ENCODE results near the gene MS4A6E.
"Not testable (repeated sequence)": the region's sequence is repeated elsewhere in the genome, so short reads cannot be mapped to it uniquely, and the experiment has no call there.

The MS4A6E gene

DNA sequence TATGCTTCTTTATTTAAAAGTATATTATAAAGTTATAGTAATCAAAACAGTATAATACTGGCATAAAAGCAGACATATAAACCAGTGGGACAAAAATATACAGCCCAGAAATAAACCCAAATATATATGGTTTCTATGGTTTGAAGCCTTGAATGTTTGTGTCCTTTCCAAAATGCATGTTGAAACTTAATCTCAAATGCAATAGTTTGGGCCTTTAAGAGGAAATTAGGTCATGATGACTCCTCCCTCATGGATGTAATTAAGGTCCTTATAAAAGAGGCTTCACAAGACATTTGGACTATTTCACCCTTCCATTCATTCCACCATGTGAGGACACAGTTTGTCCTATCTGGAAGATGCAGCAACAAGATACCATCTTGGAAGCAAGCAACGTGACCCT is at the start of gene MS4A6E:
MS4A6E (plus strand) TSS at position 301 of the 400 bp plus-strand sequence. CDS start 7,641 bp downstream, outside the sequence.
- DNase-seq, result no peak

DNA sequence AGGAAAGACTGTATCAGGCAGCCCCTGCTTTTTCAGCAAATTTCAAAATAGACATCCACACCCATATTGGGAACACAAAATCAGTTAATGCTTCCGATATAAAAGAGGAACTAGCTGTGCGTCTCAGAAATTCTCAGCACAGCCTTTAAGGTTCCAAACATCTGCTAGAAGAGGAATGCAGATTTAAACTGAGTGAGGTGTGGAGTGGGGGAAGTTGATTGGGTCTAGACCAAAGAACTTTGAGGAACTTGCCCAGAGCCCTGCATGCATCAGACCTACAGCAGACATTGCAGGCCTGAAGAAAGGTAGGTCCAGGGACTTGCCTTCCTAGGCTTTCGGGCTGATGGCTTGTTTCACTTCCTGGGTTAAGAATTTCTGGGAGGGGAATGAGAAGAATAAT is 46.6 kb upstream of the MS4A6E start, which contains the start of gene MS4A4A:
MS4A4A (plus strand) TSS at position 255 of the 400 bp plus-strand sequence; CDS start at position 265, 10 bp downstream.
- no peak for DNase-seq

DNA sequence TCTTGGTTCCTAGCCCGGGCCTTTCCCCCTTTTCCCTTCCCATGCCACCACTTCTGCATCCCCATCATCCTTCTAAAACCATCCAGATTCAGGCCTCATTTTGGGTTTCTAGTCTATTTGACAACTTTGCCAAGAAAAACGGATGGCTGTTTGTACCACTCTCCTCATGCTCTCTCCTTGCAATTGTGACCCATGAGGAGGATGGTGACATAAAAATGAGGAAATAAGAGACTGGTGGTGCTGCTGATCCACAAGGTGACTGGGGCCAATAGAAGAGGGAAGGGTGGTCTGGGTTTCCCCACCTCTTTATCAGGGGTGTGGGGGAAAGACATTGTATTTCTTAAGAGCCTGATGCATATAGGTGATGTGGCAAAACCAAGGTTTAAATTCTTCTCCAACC is 45.6 kb upstream of the MS4A6E start:
- DNase-seq, result no peak

DNA sequence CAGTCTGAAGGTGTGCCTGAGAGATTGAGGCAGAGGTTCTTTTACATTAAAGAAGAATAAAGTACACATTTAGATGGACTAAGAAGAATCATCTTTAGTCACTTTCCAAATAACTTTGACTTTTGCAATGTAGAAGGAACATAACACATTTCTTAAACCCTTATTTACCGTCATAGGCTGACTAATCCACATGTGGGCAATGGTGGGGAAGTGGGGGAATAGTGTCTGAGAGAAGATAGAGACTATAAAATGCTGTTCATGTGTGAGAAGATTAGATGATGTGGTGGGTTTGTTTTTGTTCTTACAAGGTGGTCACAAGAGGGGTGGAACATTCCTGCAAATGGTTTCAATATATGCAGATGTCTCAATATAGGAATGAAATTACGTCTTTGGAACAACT is 44.8 kb upstream of the MS4A6E start:
- no peak for DNase-seq

DNA sequence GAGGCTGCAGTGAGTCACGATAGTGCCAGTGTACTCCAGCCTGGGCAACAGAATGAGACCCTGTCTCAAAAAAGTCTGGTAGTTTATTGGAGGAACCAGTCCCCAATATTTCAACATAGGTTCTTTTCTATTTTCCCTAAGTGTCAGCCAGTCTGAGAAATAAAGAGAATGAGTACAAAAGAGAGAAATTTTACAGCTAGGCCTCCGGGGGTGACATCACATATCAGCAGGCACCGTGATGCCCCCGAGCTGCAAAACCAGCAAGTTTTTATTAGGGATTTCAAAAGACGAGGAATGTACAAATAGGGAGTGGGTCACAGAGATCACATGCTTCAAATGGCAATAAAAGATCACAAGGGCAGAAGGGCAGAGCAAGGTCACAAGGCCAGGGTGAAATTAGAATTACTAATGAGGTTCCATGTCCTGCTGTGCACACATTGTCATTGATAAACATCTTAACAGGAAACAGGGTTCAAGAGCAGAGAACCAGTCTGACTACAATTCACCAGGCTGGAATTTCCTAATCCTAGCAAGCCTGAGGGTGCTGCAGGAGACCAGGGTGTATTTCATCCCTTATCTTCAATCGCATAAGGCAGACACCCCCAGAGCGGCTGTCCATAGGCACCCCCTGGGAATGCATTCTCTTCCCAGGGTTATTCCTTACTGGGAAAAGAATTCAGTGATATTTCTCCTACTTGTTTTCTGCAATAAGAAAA is 41.5 kb upstream of the MS4A6E start:
- DNase-seq, result not testable (repeated sequence)

- DNase-seq, result no peak
Measured at GRCh38 chr11:60288531-60288930, 38.5 kb upstream of the MS4A6E start.

- DNase-seq, result no peak
Measured at GRCh38 chr11:60292145-60292544, 34.9 kb upstream of the MS4A6E start.

DNA sequence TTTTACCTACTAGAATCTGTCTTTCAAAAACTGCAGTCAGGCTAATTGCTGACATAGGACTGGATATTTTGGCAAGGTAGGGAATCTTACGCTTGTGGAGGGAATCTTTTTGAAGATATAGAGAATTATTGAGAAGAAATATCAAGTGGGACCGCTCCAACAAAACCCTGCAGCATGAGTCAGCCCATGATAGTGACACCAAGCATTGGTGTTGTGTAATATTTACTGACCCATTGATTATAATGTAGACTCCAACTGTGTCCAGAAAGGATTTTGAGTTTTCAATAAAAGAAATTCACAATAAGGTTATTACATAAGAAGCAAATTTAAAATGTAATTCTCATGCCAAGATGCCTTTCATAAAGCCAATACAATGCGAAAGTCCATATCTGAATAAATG is 25.9 kb upstream of the MS4A6E start:
- DNase-seq, result no peak

DNA sequence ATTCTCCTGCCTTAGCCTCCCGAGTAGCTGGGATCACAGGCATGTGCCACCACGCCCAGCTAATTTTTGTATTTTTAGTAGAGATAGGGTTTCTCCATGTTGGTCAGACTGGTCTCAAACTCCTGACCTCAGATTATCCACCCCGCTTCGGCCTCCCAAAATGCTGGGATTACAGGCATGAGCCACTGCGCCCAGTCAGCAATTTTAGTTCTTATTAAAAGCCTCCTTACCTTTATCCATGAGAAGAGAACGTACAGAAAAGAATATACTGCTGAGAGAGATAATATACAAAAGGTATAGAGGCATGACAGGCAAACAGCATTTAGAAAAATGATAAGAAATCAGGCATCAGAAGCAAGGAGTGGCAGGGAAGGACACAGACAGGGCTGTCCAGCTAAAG is 25.2 kb upstream of the MS4A6E start:
- not testable (repeated sequence) for DNase-seq

- DNase-seq, result no peak
Measured at GRCh38 chr11:60303661-60304060, 23.4 kb upstream of the MS4A6E start.

GRCh38 chr11:60305906-60306619 is 21.0 kb upstream of the MS4A6E start:
- no peak for DNase-seq

GRCh38 chr11:60307507-60308195 is 19.4 kb upstream of the MS4A6E start:
- no peak for DNase-seq

DNA sequence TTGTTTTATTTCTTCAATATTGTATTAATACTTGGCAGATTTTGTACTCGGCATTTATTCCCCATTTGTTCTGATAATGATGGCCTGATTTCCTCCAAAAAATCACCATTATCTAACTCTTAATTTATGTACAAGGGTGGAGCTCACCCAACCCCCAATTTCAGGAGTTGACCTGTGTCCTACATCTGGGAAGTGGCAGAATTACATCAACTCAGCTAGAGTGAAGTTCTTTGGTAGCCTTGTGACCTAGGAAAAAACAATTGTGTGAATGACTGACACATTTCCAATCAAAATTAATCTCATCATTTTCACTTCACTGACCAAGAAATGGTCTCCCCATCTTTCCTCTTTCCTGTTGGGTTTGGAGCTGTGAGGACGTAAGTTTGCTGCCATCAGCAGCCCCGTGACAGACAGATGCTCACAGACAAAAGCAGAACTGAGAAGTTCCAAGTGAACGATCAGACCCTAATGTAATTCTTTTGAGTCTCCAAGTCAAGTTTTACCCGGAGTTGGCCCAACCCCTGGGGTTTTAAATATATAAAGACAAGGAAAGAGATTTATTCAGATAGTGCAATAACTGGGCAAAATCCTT is 16.6 kb upstream of the MS4A6E start:
- DNase-seq, result no peak

DNA sequence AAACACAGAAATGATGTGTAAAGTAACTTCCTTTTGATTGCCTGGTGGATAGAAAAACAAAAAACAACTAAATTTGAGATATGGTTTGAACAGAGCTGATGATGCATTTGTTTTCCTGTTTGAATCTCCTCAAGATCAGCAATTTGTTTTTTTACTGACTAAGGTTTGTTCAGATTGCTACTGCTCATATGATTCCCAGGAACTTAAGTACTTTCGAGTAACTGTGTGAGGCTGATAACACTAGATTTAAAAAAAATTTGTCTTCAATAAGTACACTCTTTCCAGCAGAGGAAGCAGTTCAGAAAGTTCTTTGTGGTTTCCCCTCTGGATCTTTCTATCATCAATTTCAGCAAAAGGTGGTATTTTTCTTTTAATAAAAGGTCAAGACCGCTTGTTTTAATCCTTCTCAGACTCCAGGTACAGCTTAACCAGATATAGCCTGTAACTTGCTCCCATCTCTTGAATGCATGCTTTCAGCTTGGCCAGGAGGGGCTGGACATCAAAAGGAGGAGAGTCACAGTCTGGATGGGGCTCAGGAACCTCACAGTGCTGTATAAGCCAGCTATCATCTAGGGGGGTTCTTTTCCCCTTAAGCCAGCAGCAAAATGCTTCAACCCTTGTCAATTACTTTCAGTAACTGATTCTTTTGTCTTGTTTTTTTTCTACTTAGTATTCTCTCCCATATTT is 12.3 kb upstream of the MS4A6E start:
- DNase-seq, result no peak

GRCh38 chr11:60315871-60316270 is 11.2 kb upstream of the MS4A6E start:
- DNase-seq, result no peak

DNA sequence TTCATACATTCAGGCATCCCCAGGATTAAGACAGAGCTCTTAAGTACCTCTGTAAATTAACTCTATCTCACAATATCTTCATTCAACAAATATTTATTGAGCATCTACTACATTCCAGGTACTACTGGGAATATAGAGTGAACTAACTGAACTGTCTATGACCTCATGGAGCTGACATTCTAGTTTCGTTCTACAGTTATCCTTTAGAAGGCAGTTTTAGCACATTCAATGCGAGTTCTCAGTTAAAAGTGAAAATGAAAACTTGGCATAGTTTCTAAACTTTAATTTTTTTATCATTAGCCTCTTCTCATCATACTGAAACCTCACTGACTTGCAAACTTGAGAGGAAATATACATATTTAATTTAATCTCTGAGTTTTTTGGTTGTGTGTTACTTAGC is 10.7 kb upstream of the MS4A6E start:
- no peak for DNase-seq

DNA sequence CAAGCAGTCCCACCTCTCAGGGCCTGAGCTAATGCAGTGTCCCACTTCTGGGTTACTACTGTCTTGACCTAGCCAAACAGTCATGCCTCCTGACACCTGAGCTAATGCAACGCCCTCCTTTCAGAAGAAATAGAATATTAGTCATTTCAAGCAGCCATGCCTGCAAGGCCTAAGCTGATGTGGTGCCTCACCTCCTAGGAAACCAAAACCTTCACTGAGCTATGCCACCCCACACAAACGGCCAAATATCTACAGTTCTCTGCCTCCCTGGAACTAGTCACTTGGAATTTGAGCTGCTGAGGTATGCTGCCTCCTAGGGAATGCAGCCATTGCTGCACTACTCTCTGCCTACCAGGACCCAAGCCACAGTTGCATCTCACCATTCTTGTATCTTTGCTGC is 8.3 kb upstream of the MS4A6E start:
- DNase-seq, result no peak

DNA sequence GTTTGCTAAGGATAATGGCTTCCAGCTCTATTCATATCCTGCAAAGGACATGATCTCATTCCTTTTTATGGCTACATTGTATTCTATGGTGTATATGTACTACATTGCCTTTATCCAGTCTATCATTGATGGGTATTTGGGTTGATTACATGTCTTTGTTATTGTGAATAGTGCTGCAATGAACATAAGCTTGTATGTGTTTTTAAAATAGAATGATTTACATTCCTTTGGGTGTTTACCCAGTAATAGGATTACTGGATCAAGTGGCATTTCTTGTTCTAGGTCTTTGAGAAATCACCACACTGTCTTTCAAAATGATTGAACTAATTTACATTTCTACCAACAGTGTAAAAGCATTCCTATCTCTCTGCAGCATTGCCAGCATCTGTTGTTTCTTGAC is 6.0 kb upstream of the MS4A6E start:
- no peak for DNase-seq

DNA sequence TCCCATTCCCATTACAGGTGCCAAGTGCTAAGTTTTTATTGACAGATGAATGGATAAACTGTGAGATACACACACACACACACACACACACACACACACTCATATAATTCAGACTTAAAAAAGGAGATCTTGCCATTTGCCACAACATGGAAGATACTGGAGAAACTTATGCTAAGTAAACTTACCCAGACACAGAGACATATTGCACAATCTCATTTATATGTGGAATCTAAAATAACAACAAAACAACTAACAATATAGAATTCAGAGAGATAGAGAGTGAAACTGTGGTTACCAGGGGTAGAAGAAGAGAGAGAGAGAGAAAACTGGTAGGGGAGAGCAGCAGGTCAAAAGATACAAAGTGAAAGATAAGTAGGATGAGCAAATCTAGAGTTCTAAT is 1.4 kb downstream of the MS4A6E start:
- DNase-seq, result no peak

GRCh38 chr11:60332846-60333245 is 5.8 kb downstream of the MS4A6E start:
- DNase-seq, result no peak

- DNase-seq, result no peak
Measured at GRCh38 chr11:60334005-60334620, 7.1 kb downstream of the MS4A6E start.

- no peak for DNase-seq
Measured at GRCh38 chr11:60336767-60337391, 9.8 kb downstream of the MS4A6E start.

All from amniotic stem cell (primary cell).